Uterus (tissue), 2 donors: ENCODE results near the gene ARID3B.

Experiments used
- CTCF ChIP-seq, 4 experiments: fragments of 200-600 bp in 2 of 4; fragments of 450-650 bp in 2 of 4; sonication (generic) in 2 of 4; IDR thresholded peaks; one replicate each; pipeline ENCODE4 v1.5.1; 2016 to 2019; ENCODE audit warnings: antibody characterized with exemption in 4 of 4, mild to moderate bottlenecking in 2 of 4, moderate library complexity in 1 of 4
- POLR2A ChIP-seq, 2 donors: fragments of 450-650 bp; IDR thresholded peaks; one replicate each; pipeline ENCODE4 v1.6.1; 2016; ENCODE audit warnings: antibody characterized with exemption in 2 of 2, mild to moderate bottlenecking in 1 of 2, moderate library complexity in 1 of 2

- TF ChIP-seq POLR2A (IDR thresholded peaks at IDR 0.05) (no peak), CTCF (IDR thresholded peaks at IDR 0.05) (no peak)
These were observed 90.4 kb downstream of the ARID3B start for GRCh38 chr15:74631408-74631807.
